Lung (tissue), 12 donors: Measurements from ENCODE around the gene RNGTT. TPM values are rescaled to one million over a fixed set of nuclear protein-coding genes. Genes with fewer than 3 reads are reported as not detected.
A peak's percentile ranks its signal among the peaks of the same experiment; 100 is the strongest.
"Not testable (repeated sequence)": the region's sequence is repeated elsewhere in the genome, so short reads cannot be mapped to it uniquely, and the experiment has no call there.

Experiments used
- ATAC-seq: fragments of 200-7000 bp; cut with Tn5 transposase; one replicate; pipeline ENCODE4 v1.9.1; 2020; ENCODE audit warnings: moderate number of reproducible peaks; ENCODE audit not compliant: insufficient read depth, low FRiP score
- DNase-seq, 3 donors: peaks; one replicate each; pipeline ENCODE4 v3.0.0-alpha.2; 2013 to 2017
- H3K27ac ChIP-seq, 2 donors: one replicate each; pipeline ENCODE4 v1.5.1; 2013; ENCODE audit warnings: mild to moderate bottlenecking in 2 of 2, moderate library complexity in 2 of 2, control low read depth in 1 of 2, inconsistent platforms in 1 of 2, low read depth in 1 of 2, low read length in 1 of 2
- H3K27me3 ChIP-seq, 3 donors: one replicate each; pipeline ENCODE4 v1.5.1; 2013; ENCODE audit warnings: low read length in 2 of 3; ENCODE audit not compliant: control insufficient read depth in 3 of 3, insufficient read depth in 3 of 3
- H3K36me3 ChIP-seq, 4 donors: one replicate each; pipeline ENCODE4 v1.5.1; 2013; ENCODE audit warnings: low read length in 4 of 4, mild to moderate bottlenecking in 1 of 4, moderate library complexity in 1 of 4; ENCODE audit not compliant: control insufficient read depth in 4 of 4, insufficient read depth in 4 of 4
- H3K4me1 ChIP-seq, 5 donors: one replicate each; pipeline ENCODE4 v1.5.1; 2013; ENCODE audit warnings: low read length in 5 of 5, mild to moderate bottlenecking in 2 of 5, moderate library complexity in 1 of 5; ENCODE audit not compliant: control insufficient read depth in 5 of 5, insufficient read depth in 5 of 5
- H3K4me3 ChIP-seq: one replicate; pipeline ENCODE4 v1.5.1; 2013; ENCODE audit warnings: mild to moderate bottlenecking, control low read depth, moderate library complexity
- H3K9ac ChIP-seq, 2 donors: one replicate each; pipeline ENCODE4 v1.5.1; 2013; ENCODE audit warnings: low read length in 2 of 2, control low read depth in 1 of 2; ENCODE audit not compliant: insufficient read depth in 1 of 2
- H3K9me3 ChIP-seq, 4 donors: one replicate each; pipeline ENCODE4 v1.5.1; 2013; ENCODE audit warnings: low read length in 3 of 4, mild to moderate bottlenecking in 1 of 4, moderate library complexity in 1 of 4; ENCODE audit not compliant: control insufficient read depth in 4 of 4, insufficient read depth in 3 of 4
- CTCF ChIP-seq: IDR thresholded peaks from 2 replicates; pipeline ENCODE4 v1.5.1; 2012; ENCODE audit warnings: mild to moderate bottlenecking; ENCODE audit errors: control extremely low read depth, extremely low read depth
- WGBS, 2 donors: extraction: QIAGEN DNeasy Blood & Tissue Kit; methylation state at CpG; one replicate each; pipeline ENCODE4 v1.1.7; 2013; 5-methylcytosine and 5-hydroxymethylcytosine counted together
- polyA plus RNA-seq, 2 donors: library from polyadenylated mRNA; stranded (reverse); fragments of 200-250 nt; gene quantifications; one replicate each; pipeline ENCODE4 v1.2.1, GENCODE V29; 2013
- total RNA-seq, 2 donors: library from RNA; depleted of rRNA in 1 of 2; stranded (reverse); fragments of >200 nt in 1 of 2; gene quantifications; one replicate each; pipeline ENCODE4 v1.2.1, GENCODE V29; 2014 to 2021
- donor health status: control.
- donor health status: control.
- donor health status: Bipolar disorder and iron deficiency.
- donor health status: healthy.
- donor health status: DM: yes; HTN: yes; CAD: no.

RNGTT gene
- total and polyA plus RNA-seq, 4 donors, result 3.0 to 25.0 (median 9.2) TPM

GRCh38 chr6:88985901-88986300 is 22.5 kb upstream of the RNGTT start:
- H3K27ac ChIP-seq, result no peak overlapping the region
- no peak for ATAC-seq
- no peak for TF ChIP-seq CTCF

GRCh38 chr6:88984606-88985005 is 21.2 kb upstream of the RNGTT start:
- Histone ChIP-seq H3K9ac (no peak overlapping the region), H3K36me3 (no peaks in the 10 kb centered on the region)
- 90 to 97% methylated on average over 5 of the region's 5 CpGs for WGBS, 2 donors

More at GRCh38 chr6:88985901-88986300, 22.5 kb upstream of the RNGTT start:
- Histone ChIP-seq H3K9me3 (no peaks in the 10 kb centered on the region), H3K4me3 (no peak overlapping the region), H3K9ac (no peak overlapping the region), H3K4me1 (peaks cover 0 to 2% (median 0%) of the 10 kb centered on the region in 5 donors), H3K27me3 (no peaks in the 10 kb centered on the region), H3K36me3 (no peaks in the 10 kb centered on the region)
- DNase-seq, result no peak

GRCh38 chr6:88984152-88984551 is 20.7 kb upstream of the RNGTT start:
- H3K27ac ChIP-seq, result no peak overlapping the region
- H3K27me3 ChIP-seq, result no peaks in the 10 kb centered on the region
- no peaks in the 10 kb centered on the region for H3K36me3 ChIP-seq
- DNase-seq (no peak), ATAC-seq (no peak)
- no peaks in the 10 kb centered on the region for H3K9me3 ChIP-seq
- H3K4me3 ChIP-seq, result no peak overlapping the region
- TF ChIP-seq CTCF, result no peak
- H3K9ac ChIP-seq, result no peak overlapping the region
- peaks cover 0 to 2% (median 0%) of the 10 kb centered on the region in 5 donors for H3K4me1 ChIP-seq

More at GRCh38 chr6:88984606-88985005, 21.2 kb upstream of the RNGTT start:
- Histone ChIP-seq H3K27ac (no peak overlapping the region), H3K9me3 (no peaks in the 10 kb centered on the region), H3K4me3 (no peak overlapping the region), H3K27me3 (no peaks in the 10 kb centered on the region), H3K4me1 (peaks cover 0 to 2% (median 0%) of the 10 kb centered on the region in 5 donors)
- DNase-seq (no peak), ATAC-seq (no peak)
- no peak for TF ChIP-seq CTCF

GRCh38 chr6:88983532-88983931 is 20.1 kb upstream of the RNGTT start:
- Histone ChIP-seq H3K36me3 (no peaks in the 10 kb centered on the region), H3K9ac (no peak overlapping the region), H3K27ac (no peak overlapping the region), H3K4me1 (peaks cover 0 to 2% (median 0%) of the 10 kb centered on the region in 5 donors), H3K9me3 (no peaks in the 10 kb centered on the region), H3K4me3 (no peak overlapping the region), H3K27me3 (no peaks in the 10 kb centered on the region)
- DNase-seq (peak in 2 of 3 donors; percentile 31 to 44), ATAC-seq (no peak)
- TF ChIP-seq CTCF, result peak; percentile 7
- WGBS, 2 donors, result 75 to 76% methylated on average over 4 of the region's 4 CpGs

- H3K27me3 ChIP-seq, H3K4me1 ChIP-seq, H3K9me3 ChIP-seq, H3K4me3 ChIP-seq, H3K27ac ChIP-seq, H3K36me3 ChIP-seq, DNase-seq, ATAC-seq, H3K9ac ChIP-seq: not testable (repeated sequence)
- WGBS, 2 donors, result 91 to 98% methylated on average over 2 of the region's 2 CpGs
Measured at GRCh38 chr6:88983129-88983528, 19.7 kb upstream of the RNGTT start.
